Activated CD4-positive, alpha-beta T cell treated with anti-CD3 and anti-CD28 coated beads, Interleukin-10, Interleukin-2, amounts not matched to agents 100 ng/mL and 50 ng/mL, durations not matched to agents 16 hours and 8 hours (primary cell): ENCODE data around the gene ZNF189.
"Not testable (repeated sequence)": the region's sequence is repeated elsewhere in the genome, so short reads cannot be mapped to it uniquely, and the experiment has no call there.

Source experiments
- DNase-seq: peaks from one replicate; pipeline ENCODE4 v3.0.0-alpha.2; 2020

The ZNF189 gene

GRCh38 chr9:101381118-101381517, 17.5 kb upstream of the ZNF189 start:
- DNase-seq = no peak

- no peak for DNase-seq
Observed at GRCh38 chr9:101381833-101382342, 16.8 kb upstream of the ZNF189 start.

GRCh38 chr9:101383361-101383760, 15.3 kb upstream of the ZNF189 start:
- DNase-seq = no peak

GRCh38 chr9:101384873-101385536, 13.6 kb upstream of the ZNF189 start, which contains the start of gene BAAT:
BAAT (minus strand) TSS chr9:101385006; CDS start chr9:101371404, 13,602 bp downstream.
- DNase-seq = not testable (repeated sequence)

DNA sequence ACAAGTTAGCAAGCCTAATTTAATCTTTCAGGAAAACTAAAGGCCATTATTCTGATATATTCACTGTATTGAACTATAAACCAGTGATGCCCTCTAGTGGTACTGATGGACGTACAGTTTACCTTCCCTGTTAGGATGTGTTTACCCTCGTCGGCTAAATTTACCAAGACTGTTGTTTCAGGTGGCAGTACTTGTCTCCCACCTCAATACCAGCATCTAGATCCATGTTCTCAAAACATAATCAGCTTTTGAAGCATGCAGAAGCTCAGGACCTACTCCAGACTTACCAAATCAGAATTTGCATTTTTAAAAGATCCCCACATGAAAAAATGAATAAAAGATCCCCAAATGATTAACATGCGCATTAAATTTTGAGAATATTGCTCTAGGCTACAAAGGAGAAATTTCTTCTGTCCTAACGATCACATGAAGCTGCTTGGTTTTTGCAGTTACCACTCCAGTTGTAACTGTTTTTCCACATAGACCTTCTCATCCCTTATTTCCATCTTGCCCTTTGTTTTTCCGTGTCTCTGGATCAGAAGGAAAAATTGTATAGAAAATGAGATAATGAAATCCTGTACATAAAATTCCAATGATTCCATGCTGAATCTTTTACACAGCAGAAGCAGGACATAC, 10.7 kb upstream of the ZNF189 start:
- DNase-seq = peak; percentile 44

DNA sequence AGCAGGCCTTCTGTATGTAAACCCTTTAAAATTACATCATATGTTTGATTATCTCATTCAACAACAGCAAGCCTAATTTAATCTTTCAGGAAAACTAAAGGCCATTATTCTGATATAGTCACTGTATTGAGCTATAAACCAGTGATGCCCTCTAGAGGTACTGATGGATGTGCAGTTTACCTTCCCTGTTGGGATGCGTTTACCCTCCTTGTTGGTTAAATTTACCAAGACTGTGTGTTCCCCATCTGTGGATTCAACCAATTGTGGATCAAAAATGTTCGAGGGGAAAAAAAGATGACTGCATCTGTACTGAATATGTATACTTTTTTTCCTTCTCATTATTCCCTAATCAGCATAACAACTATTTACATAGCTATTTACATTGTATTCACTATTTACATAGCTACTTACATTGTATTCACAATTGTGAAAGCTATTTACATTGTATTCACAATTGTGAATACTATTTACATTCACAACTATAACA, 10.1 kb upstream of the ZNF189 start:
- no peak for DNase-seq

- no peak for DNase-seq
Observed at GRCh38 chr9:101393135-101393534, 5.5 kb upstream of the ZNF189 start.

DNA sequence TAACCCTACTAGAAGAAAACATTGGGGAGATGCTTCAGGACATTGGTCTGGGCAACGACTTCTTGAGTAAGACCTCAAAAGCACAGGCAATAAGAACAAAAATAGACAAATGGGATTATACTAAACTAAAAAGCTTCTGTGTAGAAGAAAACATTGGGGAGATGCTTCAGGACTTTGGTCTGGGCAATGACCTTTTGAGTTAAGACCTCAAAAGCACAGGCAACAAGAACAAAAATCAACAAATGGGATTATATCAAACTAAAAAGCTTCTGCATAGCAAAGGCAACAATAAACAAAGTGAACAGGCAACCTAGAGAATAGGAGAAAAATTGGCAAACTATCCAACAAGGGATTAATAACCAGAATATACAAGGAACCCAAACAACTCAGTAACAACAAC, 4.0 kb upstream of the ZNF189 start:
- DNase-seq = no peak

DNA sequence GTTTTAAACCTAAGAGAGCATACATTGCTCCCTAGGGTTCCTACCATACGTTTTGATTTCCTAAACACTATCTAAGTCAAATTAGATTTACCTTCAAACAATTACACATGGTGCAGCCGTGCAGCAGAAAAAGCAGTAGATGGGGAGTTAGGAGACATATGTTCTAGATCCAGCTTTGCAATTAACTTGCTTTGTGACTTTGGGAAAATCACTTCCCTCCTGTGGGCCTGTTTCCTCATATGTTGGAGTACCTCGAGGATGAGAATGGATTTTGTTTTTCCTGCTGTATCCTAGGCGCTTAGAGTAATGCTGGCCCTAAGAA, 944 bp upstream of the ZNF189 start:
- no peak for DNase-seq

- no peak for DNase-seq
Observed at GRCh38 chr9:101398930-101399642, 435 bp downstream of the ZNF189 start.

DNA sequence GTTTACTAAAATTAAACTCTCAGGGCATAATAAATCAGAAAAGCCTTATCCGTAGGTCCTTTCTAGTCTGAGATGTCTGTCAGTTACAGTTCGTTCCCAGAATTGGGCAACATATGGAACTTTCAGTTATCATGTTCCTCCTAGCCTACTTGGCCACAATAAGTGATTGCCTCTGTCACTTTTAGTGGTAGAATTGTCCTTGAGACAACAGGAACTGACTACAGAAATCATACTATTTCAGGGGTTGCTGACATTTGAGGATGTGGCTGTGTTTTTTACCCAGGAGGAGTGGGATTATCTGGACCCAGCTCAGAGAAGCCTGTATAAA, 956 bp downstream of the ZNF189 start:
- DNase-seq = peak; percentile 18

- no peak for DNase-seq
Observed at GRCh38 chr9:101400120-101400519, 1.5 kb downstream of the ZNF189 start.

DNA sequence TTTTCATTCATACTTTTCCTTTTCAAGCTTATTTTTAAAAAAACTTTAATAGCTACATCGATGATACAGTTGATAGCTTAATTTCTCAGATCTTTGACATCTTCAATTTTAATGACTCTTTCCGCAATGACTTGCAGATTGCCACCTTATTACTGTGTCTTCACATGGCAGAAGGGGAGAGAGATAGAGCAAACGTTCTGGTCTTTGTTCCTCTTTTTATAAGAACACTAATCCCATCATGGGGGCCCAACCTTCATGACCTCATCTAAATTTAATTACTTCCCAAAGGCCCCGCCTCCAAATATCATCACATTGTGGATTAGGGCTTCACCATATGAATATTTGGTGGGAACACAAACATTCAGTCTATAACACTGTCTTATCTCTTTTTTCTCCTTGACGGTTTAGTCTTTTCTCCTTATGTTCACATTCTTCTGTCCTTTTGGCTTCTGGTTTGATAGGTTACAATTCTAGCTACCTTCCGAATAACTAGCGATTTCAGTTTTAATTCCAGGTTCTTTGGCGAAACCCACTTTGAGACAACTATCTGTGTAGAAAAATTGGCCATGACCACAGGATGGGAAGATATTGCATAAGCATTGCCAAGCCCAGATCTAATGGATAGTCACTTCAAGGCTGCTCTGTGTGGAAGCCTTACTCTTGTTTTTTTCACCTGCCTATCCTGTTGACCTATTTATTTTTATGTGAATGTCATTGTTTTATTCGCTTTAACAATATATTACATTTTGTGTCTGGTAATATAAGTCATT, 5.0 kb downstream of the ZNF189 start:
- DNase-seq = no peak

GRCh38 chr9:101408374-101409078, 9.9 kb downstream of the ZNF189 start:
- no peak for DNase-seq

- DNase-seq = no peak
Observed at GRCh38 chr9:101409079-101409477, 10.4 kb downstream of the ZNF189 start.

GRCh38 chr9:101414839-101415238, 16.2 kb downstream of the ZNF189 start:
- no peak for DNase-seq

GRCh38 chr9:101415578-101415977, 16.9 kb downstream of the ZNF189 start:
- no peak for DNase-seq

DNA sequence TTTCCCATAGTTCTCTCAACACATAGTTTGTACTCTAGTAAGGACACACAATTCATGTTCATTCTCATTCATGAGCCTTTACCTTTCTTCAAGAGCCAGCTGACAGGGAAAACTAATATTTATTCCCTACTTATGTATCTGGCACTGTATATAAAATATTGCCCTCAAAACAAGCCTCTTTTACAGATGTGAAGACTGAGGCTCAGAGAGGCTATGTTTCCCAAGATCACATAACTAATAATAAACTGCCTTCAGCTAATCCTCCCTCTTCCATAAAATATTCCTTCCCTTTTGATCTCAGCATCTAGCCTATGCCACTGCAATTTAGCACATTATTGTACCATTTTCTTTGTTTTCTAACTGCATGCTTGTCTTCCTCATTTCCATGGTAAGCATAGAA, 18.7 kb downstream of the ZNF189 start:
- no peak for DNase-seq

DNA sequence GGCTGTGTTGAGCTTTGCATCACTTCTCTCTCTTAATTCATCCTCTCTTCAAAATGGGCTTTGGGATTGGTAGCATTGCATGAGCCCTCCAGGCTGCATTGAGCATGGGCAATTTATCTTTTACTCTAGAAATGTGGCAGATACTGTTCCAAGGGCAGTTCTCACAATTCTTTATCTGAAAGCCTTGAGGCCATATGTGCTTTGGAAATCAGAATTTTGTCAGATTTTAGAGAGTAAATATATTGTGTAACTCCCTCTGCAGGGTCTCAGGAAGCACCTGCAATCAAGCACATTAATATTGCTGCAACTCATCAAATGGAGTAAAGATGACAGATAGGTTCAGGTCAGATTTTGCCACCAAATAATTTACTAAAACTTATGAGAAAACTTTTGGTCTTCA, 19.3 kb downstream of the ZNF189 start:
- DNase-seq = no peak

DNA sequence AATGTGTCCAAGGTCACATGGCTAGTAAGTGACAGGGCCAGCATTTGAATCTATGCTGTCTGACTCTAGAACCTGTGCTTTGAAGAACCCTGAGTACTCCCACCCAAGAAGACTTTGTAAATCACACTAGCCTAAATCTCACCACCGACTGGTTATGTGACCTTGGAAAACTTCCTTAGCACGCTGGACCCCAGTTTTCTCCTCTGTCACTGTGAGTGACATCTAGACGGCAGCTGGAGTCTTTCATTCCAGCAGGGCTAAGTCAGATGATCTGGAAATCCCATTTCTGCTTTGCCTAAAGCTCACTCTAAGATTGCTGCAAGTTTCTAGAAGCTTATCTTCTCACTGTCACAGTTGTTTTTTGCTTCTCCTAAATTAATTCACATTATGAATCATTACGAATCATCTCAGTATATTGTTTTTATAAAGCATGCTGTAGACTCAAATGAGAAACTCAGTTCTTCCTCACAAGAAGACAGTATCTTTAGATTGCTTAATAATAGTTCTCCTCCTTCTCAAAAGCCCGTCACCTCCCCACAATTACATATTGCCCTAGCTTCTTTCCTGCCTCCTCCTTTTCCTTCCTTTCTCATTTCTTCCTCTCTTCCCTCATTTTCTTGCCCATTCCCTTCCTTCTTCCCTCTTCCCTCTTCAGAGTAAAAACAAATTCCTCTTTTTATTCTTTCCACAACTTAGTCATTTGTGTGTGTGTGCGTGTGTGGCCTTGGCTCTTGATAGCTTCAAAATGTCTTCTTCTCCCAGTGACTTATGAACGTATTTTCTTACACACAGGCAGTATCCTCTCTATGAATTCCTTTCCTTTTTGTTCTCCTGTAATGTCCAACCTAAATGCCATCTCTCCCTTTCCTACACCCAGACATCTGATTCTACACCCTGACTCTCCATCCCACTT, 20.1 kb downstream of the ZNF189 start:
- DNase-seq = no peak

GRCh38 chr9:101419863-101420262, 21.2 kb downstream of the ZNF189 start:
- no peak for DNase-seq
